Upper lobe of right lung (tissue), 1 donor: ENCODE data around the gene TMEM187. TPM values are rescaled to one million over a fixed set of nuclear protein-coding genes. Genes with fewer than 3 reads are reported as not detected.
A peak's percentile ranks its signal among the peaks of the same experiment; 100 is the strongest.
"Not testable (repeated sequence)": the region's sequence is repeated elsewhere in the genome, so short reads cannot be mapped to it uniquely, and the experiment has no call there.

Experiments
- ATAC-seq: fragments of 200-7000 bp; cut with Tn5 transposase; one replicate; pipeline ENCODE4 v1.9.1; 2020; ENCODE audit warnings: mild to moderate bottlenecking, moderate library complexity
- DNase-seq: peaks from one replicate; pipeline ENCODE4 v3.0.0-alpha.2; 2020
- H3K27ac ChIP-seq: fragments of 200-600 bp; one replicate; pipeline ENCODE4 v1.8.0; 2022
- H3K27me3 ChIP-seq: fragments of 200-600 bp; one replicate; pipeline ENCODE4 v1.8.0; 2022; ENCODE audit warnings: mild to moderate bottlenecking
- H3K36me3 ChIP-seq: fragments of 200-600 bp; one replicate; pipeline ENCODE4 v1.8.0; 2022
- H3K4me1 ChIP-seq: fragments of 200-600 bp; one replicate; pipeline ENCODE4 v1.8.0; 2022
- H3K4me3 ChIP-seq: fragments of 200-600 bp; one replicate; pipeline ENCODE4 v1.8.0; 2022; ENCODE audit warnings: mild to moderate bottlenecking
- H3K9me3 ChIP-seq: fragments of 200-600 bp; one replicate; pipeline ENCODE4 v1.8.0; 2022
- intact Hi-C: fragments of 100-400 bp; cut with DNase I; formaldehyde crosslinking; loops from one replicate; pipeline ENCODE4 v1.11.0; 2022
- total RNA-seq: library from RNA; stranded (reverse); fragmentation: NEBNext Ultra II Directional; extraction: Animal tissue kit (Norgen Biotek cat#: 25700); gene quantifications from one replicate; pipeline ENCODE4 v1.2.1, GENCODE V29; 2021
- TF ChIP-seq, protein P1 (sequence below): fragments of 200-600 bp; IDR thresholded peaks from one replicate; pipeline ENCODE4 v1.8.0; 2022; ENCODE audit warnings: antibody characterized with exemption
- donor health status: DM: no; HTN: yes; CAD: no; lungs with severe emphysema.

Gene TMEM187
- total RNA-seq, 1 donor from 2014 or later: 9.0 TPM

DNA sequence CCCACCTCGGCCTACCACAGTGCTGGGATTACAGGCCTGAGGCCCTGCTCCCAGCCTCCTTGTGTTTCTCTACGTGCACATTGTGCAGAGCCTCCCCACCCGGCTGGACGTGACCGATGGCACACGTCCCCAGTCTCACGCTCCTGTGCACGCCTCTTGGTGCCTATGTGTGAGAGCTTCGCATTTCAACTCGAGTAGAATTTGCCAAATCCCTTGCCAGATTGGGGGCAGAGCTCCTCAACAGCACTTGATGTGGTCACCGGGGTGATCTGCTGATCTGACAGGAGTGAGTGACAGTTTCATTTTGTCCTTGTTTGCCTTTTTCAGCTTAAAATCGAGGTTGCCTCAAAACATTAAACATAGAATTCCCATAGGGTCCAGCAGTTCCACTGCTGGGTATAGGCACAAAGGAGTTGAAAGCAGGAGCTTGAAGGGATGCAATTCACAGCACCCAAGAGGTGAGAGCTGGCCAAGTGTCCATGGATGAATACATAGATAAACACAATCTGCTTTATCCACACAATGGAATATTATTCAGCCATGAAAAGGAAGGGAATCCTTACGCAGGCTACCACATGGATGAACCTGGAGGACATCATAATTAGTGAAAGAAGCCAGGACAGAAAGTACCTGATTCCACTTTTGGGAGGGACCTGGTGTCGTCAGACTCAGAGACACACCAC lies 17.6 kb downstream of the TMEM187 start:
- intact Hi-C loops: no loop called here
- H3K9me3 ChIP-seq: no peaks in the 10 kb centered on the region
- TF ChIP-seq, protein P1, sequence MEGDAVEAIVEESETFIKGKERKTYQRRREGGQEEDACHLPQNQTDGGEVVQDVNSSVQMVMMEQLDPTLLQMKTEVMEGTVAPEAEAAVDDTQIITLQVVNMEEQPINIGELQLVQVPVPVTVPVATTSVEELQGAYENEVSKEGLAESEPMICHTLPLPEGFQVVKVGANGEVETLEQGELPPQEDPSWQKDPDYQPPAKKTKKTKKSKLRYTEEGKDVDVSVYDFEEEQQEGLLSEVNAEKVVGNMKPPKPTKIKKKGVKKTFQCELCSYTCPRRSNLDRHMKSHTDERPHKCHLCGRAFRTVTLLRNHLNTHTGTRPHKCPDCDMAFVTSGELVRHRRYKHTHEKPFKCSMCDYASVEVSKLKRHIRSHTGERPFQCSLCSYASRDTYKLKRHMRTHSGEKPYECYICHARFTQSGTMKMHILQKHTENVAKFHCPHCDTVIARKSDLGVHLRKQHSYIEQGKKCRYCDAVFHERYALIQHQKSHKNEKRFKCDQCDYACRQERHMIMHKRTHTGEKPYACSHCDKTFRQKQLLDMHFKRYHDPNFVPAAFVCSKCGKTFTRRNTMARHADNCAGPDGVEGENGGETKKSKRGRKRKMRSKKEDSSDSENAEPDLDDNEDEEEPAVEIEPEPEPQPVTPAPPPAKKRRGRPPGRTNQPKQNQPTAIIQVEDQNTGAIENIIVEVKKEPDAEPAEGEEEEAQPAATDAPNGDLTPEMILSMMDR: no peak
- H3K4me1 ChIP-seq: peaks cover 3% of the 10 kb centered on the region
- H3K27ac ChIP-seq: no peak overlapping the region
- DNase-seq: no peak
- H3K4me3 ChIP-seq: no peak overlapping the region
- ATAC-seq: no peak
- no peaks in the 10 kb centered on the region for H3K27me3 ChIP-seq
- H3K36me3 ChIP-seq: no peaks in the 10 kb centered on the region

DNA sequence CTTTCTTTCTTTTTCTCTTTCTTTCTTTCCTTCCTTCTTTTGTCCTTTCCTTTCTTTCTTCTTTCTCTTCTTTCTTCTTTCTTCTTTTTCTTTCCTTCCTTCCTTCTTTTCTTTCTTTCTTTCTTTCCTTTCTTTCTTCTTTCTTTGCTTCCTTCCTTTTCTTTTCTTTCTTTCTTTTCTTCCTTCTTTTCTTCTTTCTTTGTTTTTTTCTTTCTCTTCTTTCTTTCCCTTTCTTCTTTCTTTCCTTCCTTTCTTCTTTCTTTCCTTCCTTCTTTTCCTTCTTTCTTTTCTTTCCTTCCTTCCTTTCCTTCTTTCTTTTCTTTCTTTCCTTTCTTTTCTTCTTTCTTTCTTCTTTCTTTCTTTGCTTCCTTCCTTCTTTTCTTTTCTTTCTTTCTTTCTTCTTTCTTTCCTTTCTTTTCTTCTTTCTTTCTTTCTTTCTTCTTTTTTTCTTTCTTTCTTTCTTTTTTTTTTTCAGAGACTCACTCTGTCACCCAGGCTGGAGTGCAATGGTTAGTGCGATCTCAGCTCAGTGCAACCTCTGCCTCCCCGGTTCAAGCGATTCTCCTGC lies 18.5 kb downstream of the TMEM187 start:
- Histone ChIP-seq H3K27me3 (no peaks in the 10 kb centered on the region), H3K9me3 (no peaks in the 10 kb centered on the region), H3K36me3 (no peaks in the 10 kb centered on the region), H3K27ac (no peak overlapping the region), H3K4me3 (no peak overlapping the region), H3K4me1 (no peaks in the 10 kb centered on the region)
- TF ChIP-seq, protein P1: no peak
- intact Hi-C loops: no loop called here
- DNase-seq (no peak), ATAC-seq (no peak)

DNA sequence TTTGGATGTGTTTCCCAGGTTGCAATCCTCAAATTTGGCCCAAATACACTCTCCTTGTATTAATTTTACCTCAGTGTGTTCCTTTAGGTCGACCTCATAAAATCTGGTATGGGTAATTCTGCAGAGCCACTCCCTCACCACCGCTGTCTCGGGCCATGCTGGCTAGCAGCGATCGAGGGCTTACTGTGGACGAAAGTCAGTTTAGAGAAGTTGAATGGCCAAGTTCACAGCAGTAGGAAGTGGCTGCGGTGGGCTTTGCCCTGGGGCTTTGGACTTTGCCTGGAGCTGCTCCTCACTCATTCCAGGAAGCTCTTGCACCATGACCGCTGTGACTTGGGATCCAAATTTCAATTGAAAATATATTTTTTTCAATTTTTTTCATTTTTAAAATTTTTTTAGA lies 19.6 kb downstream of the TMEM187 start:
- Histone ChIP-seq H3K9me3 (no peaks in the 10 kb centered on the region), H3K27ac (no peak overlapping the region), H3K27me3 (no peaks in the 10 kb centered on the region), H3K4me1 (no peaks in the 10 kb centered on the region), H3K36me3 (no peaks in the 10 kb centered on the region), H3K4me3 (no peak overlapping the region)
- TF ChIP-seq, protein P1: no peak
- ATAC-seq: peak; percentile 47
- intact Hi-C loops: no loop called here
- DNase-seq: no peak

DNA sequence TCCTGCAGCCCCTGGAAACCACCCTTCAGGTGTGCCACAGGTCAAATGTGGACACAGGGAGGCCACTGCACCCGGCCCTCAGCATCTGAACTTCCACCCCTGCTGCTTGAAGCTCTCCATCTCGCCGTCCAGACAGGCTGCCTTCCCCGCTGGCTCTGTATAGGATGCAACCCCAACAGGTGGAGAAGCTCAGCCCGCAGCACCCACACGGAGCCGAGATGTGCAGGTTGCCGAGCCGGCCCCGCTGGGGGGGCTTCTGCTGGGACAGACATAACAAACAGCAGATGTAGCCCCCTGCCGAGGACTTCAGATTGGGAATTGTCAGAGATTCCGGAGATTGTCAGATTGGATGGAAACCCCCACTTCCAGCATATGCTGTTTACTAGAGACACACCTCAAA lies 20.5 kb downstream of the TMEM187 start:
- Histone ChIP-seq H3K27me3 (no peaks in the 10 kb centered on the region), H3K36me3 (no peaks in the 10 kb centered on the region), H3K27ac (no peak overlapping the region), H3K4me3 (no peak overlapping the region), H3K9me3 (no peaks in the 10 kb centered on the region), H3K4me1 (no peaks in the 10 kb centered on the region)
- ATAC-seq: no peak
- TF ChIP-seq, protein P1: no peak
- intact Hi-C loops: no loop called here
- no peak for DNase-seq

DNA sequence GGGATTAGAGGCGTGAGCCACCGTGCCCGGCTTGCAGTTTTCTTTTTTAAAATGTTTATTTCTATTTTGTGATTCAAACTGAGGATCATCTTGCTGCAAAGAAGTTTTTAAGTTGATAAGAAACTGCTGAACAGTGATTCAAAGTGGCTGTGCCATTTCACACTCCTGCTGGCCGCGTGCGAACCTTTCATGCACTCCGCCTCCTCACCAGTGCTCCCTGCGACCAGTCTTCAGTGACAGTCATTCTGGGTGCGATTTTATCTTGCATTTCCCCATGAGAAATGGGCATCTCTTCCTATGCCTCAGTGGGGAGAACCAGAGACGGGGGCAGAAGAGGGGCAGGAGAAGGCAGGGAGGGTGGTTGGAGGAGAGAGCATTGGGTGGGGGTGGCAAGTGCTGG lies 21.4 kb downstream of the TMEM187 start:
- no peak for DNase-seq
- intact Hi-C loops: no loop called here
- Histone ChIP-seq H3K9me3 (no peaks in the 10 kb centered on the region), H3K36me3 (no peaks in the 10 kb centered on the region), H3K4me1 (no peaks in the 10 kb centered on the region), H3K27me3 (no peaks in the 10 kb centered on the region), H3K4me3 (no peak overlapping the region), H3K27ac (no peak overlapping the region)
- ATAC-seq: no peak
- TF ChIP-seq, protein P1: no peak

DNA sequence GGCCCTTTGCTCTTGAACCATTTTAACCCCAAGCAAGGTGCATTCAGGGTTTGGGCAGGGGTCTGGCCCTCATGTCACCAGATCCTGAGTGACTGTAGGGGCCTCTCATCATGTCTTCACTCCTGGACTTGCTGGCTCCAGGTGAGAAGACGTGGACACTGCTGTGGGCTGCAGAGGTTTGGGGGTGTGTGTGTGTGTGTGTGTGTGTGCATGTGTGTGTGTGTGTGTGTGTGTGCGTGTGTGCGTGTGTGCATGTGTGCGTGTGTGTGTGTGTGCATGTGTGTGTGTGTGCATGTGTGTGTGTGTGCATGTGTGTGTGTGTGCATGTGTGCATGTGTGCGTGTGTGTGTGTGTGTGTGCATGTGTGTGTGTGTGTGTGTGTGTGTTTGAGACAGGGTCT lies 21.8 kb downstream of the TMEM187 start:
- H3K27me3 ChIP-seq, H3K27ac ChIP-seq, H3K9me3 ChIP-seq, intact Hi-C loops, H3K36me3 ChIP-seq, ATAC-seq, H3K4me1 ChIP-seq, DNase-seq, H3K4me3 ChIP-seq: not testable (repeated sequence)
